HG03060 (cell line): ENCODE measurements around the gene PLD1.

ENCODE experiments used
- ATAC-seq: cut with Tn5 transposase; IDR thresholded peaks from one replicate; pipeline ENCODE4 v1.9.1; 2021; ENCODE audit warnings: low read depth, moderate number of reproducible peaks; ENCODE audit not compliant: unreplicated experiment

The PLD1 gene

GRCh38 chr3:171776839-171777583, 33.3 kb downstream of the PLD1 start:
- no peak for ATAC-seq

DNA sequence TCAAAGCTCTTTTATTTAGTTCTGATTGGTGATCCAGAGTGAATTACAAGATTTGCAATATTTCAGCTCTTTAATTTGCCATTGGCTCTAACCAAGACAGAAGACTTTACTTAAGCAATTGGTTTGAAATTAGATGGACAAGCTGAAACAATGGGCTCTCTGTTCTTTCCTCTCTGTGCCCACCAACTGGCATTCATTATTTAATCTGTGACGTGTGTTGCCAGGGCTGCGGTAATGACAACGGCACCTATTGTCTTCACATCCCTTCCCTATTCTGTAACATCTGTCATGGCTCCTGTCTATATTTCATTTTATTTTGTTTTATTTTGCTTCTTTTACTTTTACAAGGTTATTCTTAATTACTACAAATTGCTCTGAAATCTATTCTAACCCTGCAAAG, 33.9 kb downstream of the PLD1 start:
- no peak for ATAC-seq

DNA sequence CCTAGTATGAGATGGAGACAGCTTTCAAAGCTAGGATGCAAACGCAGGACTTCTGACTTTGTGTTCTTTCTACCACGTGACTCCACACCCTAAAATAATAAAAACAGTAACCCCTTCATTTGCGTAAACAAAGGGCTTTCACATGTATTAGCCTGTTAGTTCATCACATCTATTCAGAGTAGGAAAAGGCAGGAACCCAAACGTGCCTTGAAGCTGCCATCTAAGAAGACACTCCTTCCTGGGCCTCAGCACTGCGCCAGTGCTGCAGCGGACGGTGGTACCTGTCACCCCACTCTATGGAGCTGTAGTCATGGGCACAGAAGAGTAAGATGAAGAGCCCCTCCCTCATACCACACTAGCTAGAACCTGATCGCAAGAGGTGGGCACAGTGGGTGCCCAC, 34.3 kb downstream of the PLD1 start:
- no peak for ATAC-seq

GRCh38 chr3:171774521-171774920, 35.8 kb downstream of the PLD1 start:
- no peak for ATAC-seq

GRCh38 chr3:171772427-171773056, 37.7 kb downstream of the PLD1 start:
- ATAC-seq = no peak

- no peak for ATAC-seq
Measured at GRCh38 chr3:171770689-171771620, 39.3 kb downstream of the PLD1 start.

GRCh38 chr3:171769461-171769860, 40.8 kb downstream of the PLD1 start:
- ATAC-seq = no peak

DNA sequence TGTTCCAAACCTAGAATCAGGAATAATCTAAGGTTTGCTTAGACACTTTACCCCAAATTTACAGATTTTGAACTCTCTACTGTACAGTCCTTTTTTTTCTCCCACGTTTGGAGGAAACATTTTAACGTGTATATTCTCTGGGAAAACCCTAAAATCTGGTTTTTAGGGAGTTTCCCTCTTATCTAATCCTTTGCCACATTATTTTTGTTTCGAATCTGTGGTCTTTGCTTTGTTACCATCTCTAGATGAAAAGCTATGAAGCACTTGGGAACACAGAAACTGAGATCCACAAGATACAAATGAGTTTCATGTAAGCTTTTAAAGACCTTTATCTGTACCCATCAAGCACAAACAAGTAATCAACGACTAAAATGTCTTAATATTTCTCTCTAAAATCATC, 41.3 kb downstream of the PLD1 start:
- ATAC-seq = no peak

DNA sequence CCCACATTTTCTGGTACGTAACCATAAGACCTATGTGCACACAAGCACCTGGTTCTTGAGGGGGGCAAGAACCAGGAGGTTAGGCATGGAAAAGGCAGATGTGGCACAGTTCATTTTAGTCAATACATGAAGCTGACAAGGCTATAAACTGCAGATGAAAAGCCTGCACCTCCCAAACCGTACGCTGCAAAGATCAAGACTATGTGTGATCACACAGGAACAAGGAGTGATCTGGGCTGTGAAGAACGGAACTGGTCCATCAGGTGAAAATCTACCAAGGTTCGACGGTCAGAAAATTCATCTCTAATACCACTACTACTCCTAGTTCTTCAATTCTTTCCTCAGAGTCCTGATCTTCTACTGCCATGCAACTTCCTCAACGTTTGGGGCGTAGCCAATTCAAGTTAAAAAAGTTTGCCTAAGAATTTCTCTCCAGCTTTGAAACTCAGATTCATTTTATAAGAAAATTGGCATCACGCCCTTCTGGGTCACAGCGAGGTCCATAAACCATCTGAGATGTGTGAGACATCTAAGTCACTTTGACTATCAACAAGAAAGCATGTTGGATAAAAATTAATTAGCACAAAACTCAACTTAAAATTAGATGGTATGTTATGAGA, 41.9 kb downstream of the PLD1 start:
- ATAC-seq = no peak

- no peak for ATAC-seq
Measured at GRCh38 chr3:171765511-171765887, 44.8 kb downstream of the PLD1 start.

DNA sequence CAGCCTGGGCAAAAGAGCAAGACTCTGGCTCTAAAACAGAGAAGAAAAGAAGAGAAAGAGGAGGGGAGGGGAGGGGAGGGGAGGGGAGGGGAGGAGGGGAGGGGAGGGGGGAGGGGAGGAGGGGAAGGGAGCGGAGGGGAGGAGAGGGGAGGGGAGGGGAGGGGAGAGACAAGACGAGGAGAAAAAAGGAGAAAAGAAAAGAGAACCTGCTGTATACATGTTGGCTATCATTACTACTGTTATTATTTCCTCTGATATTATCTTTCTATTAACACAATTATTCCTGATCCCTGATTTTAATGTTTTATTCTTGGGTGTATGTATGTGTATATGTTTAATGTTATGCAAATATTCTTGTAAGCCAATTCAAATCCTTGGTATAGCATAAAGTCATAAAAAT, 46.9 kb downstream of the PLD1 start:
- ATAC-seq = no peak

DNA sequence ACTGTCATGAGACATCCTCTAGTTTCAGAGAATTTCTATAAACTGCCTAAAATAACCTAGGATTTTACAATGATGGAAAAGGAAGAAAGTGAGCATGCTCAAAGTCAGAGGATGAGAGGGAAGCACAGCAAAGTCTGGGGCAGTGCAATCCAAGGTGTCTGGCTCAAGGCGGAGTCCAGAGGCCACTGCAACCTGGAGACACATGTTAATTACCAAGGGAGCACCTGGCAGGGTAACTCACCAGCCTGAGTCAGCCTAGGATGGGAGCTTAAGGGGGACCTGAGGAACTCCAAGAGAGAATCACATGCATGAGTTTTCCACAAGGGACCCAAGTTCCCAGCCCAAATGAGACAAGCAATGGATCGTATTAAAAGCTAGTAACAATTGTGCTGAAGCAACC, 49.8 kb downstream of the PLD1 start:
- no peak for ATAC-seq

DNA sequence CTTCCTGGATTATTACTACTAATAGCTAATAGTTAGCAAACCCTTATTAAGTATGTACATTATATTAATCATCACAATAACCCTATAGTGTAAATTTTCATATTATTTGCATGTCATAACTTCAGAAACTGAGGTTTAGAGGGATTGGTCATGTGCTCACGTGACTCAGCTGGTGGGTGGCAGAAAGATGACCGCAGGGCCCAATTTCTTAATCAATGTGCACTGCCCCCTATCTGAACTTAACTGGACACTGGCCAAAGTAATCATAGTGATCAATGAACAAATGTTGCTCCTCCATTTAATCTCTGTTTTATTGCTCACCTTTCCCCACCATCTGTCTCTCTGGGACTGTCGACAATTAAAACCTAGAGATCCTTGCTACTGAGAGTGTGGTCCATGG, 52.2 kb downstream of the PLD1 start:
- ATAC-seq = no peak

DNA sequence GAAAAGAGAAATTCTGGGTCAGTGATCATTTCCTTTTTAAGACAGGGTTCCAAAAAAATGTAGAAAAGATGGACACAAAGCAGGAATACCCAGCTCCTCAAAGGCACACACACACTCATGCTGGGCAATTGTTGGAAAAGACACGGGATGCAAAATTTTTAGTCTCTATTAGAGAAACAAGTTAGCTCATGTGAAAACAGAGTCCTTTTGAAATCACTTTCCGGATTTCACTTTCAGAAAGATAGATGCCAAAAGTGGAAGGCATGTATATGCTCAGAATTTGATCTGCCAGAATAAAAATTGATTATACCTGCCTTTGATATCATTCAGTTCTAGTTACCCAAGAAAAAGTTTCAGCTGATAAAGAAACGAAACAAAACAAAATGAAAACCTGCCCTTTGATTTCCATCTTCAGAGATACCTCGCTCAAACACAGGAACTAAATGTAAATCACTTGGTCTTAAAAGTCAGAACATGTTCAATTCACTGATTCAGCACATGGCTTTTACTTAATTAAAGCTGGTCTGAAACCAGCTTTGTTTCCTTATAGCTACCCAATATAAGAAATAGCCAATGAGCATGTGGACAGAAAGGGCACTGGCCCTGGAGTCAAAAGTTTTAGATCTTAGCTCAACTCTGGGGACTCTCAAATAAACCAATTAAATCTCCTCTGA, 52.8 kb downstream of the PLD1 start:
- no peak for ATAC-seq

GRCh38 chr3:171755656-171756055, 54.6 kb downstream of the PLD1 start:
- ATAC-seq = no peak

DNA sequence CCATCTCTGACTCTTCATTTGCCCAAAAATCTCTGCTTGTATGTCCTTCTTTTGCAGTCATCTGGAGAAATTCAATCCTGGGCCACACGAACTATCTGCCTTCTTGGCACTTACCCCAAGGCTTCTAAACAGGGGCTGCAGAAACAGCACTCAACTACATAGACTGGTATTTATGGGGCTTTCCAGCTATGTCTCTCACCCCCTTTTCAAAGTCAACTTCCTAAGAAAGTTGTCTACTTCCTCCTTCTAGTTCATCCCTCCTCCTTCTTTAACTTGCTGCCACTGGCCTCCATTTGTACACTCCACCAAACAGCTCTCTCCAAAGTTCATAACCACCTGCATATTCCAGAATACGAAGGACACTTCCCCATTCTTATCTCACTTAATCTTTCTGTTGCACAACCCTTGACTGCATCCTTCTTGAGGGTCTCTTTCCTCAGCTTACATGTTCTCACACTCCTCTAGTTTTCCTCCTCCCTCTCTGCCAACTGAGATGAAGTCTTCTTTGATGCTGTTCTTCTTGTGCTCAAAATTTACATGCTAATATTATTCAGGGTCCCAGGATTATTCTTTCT, 55.2 kb downstream of the PLD1 start:
- no peak for ATAC-seq

- ATAC-seq = no peak
Measured at GRCh38 chr3:171753665-171754408, 56.4 kb downstream of the PLD1 start.

DNA sequence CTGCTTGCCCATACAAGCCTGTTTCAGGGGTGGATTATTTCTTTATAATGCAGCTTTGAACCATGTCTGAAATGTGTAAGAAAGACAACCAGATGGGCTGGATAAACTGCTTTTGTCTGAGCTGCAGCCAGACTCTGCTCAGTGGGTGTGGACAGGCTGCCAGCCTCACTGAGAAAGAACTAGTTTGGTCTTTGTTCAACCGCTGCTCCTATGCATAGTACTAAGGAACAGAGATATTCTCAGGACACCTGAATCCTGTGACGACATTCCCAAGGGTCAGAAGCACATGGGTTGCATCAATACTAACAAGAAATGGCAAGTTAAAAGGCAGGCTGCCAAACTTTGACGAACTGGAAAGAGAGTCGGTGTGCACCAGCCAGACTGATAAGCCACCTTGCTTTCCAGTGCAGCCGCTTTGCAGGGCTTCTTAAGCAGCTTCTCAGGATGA, 57.2 kb downstream of the PLD1 start:
- ATAC-seq = no peak

DNA sequence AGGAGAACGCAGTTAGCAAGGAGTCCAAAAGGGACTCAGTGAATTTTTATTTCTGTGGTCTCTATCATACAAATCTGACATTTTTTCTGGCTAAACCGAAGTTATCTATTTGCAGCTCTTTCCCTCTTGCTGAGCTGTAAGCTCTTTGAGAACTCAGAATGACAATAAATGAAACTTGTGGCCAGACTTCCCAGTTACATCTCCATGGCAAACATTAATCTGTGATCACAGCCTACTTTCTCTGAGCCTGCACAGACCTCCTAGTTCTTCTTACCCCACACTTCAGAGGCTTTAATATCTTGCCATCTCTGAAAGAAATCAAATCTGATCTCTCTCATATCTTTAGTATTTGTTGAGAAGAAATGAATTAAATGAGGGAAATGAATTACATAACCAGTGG, 58.0 kb downstream of the PLD1 start:
- no peak for ATAC-seq
